Anterior cingulate cortex (tissue), 58 donors: ENCODE results near the gene ITGA1.
A peak's percentile ranks its signal among the peaks of the same experiment; 100 is the strongest.
"Not testable (repeated sequence)": the region's sequence is repeated elsewhere in the genome, so short reads cannot be mapped to it uniquely, and the experiment has no call there.

Experiments used
- DNase-seq, 58 donors: peaks; one replicate each; lab custom pipeline; 2025; lab: John Stamatoyannopoulos, UW

Gene ITGA1

DNA sequence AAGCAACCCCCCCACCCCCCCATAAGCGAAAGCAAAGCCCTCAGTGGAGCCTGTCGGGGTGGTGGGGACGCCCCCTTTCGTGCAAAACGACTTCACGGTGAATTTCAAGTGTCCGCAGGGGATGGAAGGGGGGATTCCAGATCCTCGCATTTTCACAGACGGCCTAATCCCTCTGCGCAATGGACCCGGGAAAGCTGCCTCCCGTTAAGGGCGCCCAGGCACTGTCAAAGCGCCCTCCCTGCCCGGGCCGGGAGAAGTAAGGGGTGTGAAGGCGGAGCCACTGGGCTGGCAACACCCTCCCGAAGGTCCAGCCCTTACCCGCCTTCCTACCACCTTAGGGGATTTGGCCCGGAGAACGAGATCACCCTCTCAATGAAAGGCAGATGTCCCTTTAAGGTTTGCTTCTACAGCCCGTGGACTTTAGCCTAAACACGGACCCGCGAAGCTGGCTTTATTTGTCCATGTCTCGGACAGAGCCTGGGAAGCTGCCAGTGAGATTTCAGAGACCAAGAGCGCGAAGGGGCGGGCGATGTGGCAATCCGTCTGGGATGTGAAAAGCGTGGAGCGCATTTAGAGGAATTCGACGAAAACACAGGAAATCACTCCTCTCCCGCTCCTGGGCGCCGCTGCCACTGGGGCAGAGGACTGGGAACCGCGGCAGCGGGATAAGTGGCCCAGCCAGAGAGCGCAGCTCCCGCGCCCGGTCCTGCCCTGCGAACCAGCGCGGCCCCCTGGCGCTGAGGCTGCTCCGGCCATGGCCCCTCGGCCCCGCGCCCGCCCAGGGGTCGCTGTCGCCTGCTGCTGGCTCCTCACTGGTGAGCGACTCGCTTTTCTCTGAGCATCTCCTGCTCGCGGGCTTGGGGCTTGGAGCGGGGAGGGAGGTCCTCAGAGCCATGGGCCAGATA, at the start of gene ITGA1, which contains the start of gene PELO:
Gene ITGA1, plus strand, starts transcription at position 317 of the 905 bp plus-strand sequence. Its CDS starts 438 bp downstream, at position 755.
Gene PELO, plus strand, starts transcription at position 317 of the 905 bp plus-strand sequence. CDS start 12,479 bp downstream, outside the sequence.
- peak in 30 of 58 donors; percentile 3 to 56 (median 20) for DNase-seq

GRCh38 chr5:52738095-52738506, 49.6 kb upstream of the ITGA1 start:
- DNase-seq: no peak

- no peak for DNase-seq
Measured at GRCh38 chr5:52740007-52740406, 47.7 kb upstream of the ITGA1 start.

DNA sequence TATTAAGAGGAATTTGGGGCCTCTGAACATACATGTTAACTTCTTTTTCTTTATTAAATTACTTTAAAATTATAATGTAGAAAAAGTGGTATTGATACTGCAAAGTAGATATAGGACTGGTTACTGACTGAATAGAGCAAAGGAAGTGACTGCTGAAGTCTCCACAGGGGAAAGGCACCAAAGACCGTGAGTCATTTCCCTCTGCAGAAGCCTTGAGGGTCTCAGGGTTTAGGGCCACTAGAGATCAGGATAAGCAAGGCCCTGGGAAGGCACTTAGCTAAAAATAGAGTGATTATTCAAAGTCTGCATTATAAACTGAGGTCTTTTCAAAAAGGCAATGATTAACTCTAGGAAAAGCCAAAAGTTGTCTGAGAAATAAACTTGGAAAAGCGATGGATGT, 44.7 kb upstream of the ITGA1 start:
- no peak for DNase-seq

- no peak for DNase-seq
Measured at GRCh38 chr5:52743529-52743928, 44.2 kb upstream of the ITGA1 start.

GRCh38 chr5:52743970-52744369, 43.7 kb upstream of the ITGA1 start:
- DNase-seq: no peak

- DNase-seq: not testable (repeated sequence)
Measured at GRCh38 chr5:52744867-52745458, 42.8 kb upstream of the ITGA1 start.

DNA sequence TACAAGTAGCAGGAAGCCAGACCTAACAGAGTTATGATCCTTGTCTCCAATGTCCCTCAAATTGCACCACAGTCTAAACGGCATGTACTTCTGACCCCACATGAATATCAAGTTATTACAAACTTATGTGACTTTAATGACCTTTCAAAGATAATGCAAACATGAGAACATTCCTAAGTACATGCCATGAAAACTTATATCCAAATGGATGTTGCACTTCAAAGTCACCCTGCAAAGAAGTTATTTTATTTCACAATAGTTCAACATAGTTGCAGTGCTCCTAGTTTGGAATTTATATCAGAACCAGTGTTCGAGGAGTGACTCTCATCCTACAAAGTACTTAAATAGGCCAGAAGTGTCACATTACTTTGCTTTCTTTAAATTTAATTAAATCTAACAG, 41.2 kb upstream of the ITGA1 start:
- no peak for DNase-seq

DNA sequence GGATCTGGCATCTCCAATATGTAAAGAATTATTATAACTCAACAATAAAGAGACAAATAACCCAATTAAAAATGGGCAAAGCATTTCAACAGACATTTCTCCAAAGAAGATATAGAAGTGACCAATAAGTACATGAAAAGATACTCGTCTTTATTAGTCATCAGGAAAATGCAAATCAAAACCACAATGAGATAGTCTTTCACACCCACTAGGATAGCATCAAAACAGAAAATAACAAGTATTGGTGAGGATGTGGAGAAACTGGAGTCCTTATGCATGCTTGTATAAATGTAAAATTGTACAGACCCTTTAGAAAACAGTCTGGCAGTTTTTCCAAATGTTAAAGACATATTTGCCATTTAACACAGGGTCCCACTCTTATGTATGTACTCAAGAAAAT, 39.1 kb upstream of the ITGA1 start:
- no peak for DNase-seq

GRCh38 chr5:52749666-52750065, 38.0 kb upstream of the ITGA1 start:
- no peak for DNase-seq

DNA sequence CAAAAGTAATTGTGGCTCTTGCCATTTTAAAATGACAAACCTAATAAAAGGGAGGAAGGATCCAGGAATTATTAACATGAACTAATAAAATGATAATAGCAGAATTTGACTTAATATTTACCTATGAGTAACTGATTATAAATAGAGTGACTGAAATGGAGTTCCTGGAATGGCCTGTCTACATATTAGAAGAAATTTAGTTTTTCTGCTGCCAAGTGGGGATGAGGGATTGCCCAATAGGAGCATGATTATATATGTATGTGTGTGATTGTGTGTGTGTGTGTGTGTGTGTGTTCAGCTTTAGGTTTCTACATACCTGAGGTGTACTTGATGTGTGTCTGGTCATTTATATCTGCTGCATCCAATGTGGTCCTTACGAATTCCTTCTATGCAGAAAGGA, 36.6 kb upstream of the ITGA1 start:
- DNase-seq: no peak

DNA sequence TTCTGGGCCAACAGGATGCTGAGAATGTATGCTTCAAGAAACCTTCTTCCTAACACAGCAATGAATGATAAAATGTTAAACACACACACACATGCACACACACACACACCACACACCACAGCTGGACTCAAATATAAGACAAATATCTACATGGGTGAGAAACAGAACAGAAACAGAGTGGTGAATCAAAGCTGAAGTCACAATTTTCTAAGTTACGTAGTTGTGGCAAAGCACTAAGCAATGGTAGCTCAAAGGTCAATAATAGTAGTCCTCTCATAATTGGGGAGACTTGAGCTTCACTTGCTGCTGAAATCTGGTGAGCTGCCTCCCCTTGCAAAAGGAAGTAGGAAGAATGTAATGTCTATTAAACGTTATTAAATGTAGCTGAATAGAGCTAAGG, 33.7 kb upstream of the ITGA1 start:
- DNase-seq: no peak

GRCh38 chr5:52757527-52757926, 30.2 kb upstream of the ITGA1 start:
- no peak for DNase-seq

- DNase-seq: no peak
Measured at GRCh38 chr5:52758014-52758413, 29.7 kb upstream of the ITGA1 start.

GRCh38 chr5:52759331-52759730, 28.4 kb upstream of the ITGA1 start:
- DNase-seq: no peak

DNA sequence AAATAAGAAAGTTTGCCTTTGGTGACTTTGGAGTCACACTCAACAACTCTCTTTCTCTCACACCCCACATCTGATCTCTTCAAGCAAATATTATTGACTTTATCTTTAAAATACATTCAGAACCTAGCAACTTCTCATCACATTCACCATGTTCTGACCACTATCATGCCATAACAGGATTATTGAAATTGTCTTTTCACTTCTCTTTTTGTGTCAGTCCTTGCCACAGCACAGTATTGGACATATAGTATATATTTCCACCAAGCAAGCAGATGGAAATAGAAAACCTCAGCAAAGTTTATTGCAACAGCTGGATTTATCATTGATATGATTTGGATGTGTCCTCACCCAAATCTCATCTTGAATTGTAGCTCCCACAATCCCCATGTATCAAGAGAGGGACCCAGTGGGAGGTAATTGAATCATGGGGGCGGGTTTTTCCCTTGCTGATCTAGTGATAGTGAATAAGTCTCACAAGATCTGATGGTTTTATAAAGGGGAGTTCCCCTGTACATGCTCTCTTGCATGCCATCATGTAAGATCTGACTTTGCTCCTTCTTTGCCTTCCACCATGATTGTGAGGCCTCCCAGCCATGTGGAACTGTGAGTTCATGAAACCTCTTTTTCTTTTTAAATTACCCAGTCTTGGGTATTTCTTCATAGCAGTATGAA, 26.9 kb upstream of the ITGA1 start:
- DNase-seq: no peak

DNA sequence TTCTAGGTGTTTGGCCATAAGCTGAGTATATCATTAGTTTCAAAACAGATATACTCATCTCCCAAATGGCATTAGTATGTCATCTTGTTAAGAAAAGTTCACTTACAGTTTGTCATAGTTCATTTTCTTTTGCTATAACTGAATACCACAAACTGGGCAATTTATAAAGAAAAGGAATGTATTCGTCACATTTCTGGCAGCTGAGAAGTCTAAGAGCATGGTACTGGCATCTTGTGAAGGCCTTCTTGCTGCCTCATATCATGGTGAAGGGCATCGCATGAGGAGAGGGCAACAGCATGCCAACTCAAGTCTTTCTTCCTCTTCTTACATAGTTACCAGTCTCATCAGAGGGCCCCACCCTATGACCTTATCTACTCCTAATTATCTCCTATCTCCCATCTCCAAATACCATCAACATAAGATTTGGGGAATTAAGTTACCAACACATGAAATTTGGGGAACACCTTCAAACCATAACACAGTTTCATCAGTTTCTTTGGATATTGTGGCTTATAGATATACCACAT, 20.4 kb upstream of the ITGA1 start:
- no peak for DNase-seq

- DNase-seq: no peak
Measured at GRCh38 chr5:52767766-52768480, 19.8 kb upstream of the ITGA1 start.

DNA sequence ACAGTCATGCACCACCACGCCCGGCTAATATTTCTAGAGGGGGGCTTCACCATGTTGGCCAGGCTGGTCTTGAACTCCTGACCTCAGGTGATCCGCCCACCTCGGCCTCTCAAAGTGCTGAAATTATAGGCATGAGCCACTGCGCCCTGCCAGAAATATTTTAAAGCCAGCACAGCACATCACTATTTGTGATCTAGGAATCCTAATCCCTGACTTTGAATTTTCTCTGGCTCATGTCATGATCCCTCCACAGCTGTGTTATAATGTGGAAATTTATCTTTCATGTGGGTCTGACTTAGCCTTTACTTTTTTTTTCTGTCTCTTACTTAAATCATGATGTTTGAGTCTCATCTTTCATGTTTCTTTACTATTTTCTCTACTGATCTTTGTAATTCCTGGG, 18.7 kb upstream of the ITGA1 start:
- DNase-seq: no peak

DNA sequence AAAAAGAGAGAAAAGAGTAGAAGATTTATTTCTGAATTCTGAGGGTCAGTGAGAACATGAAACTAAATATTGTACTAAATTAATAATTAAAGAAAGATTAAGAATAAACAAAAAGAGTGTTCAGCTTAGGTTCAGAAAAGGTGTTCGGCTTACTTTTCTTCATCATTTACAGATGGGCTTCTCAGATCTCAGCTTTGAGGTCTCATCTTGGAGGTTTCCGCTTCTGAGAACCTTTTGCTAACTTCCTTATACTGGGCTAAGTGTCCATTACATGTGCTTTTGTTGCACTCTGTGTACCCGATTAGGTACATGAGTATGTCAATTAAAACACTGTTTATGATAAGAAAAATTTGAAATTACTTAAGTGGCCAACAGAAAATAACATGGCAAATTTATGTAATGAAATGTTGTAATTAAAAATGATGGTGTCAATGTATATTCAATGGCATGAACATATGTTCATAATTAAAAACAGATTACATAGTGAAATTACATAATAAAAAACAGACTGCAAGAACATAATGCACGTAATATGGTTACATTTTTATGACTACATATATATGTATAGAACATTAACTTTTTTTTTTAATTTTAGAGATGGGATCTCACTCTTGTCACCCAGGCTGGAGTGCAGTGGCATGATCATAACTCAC, 17.3 kb upstream of the ITGA1 start:
- no peak for DNase-seq
